K562 (cell line): ENCODE data around the gene SSR2. TPM values are rescaled to one million over a fixed set of nuclear protein-coding genes. Genes with fewer than 3 reads are reported as not detected.
A peak's percentile ranks its signal among the peaks of the same experiment; 100 is the strongest.

Experiments used
- E2F3 ChIP-seq: fragments of 250-450 bp; sonication (Bioruptor Pico); IDR thresholded peaks from 2 replicates; pipeline ENCODE4 v1.4.0; 2020; ENCODE audit warnings: mild to moderate bottlenecking
- FOXK1 ChIP-seq: sonication (generic); formaldehyde crosslinking; IDR thresholded peaks from 2 replicates; pipeline ENCODE4 v1.8.0; 2022; ENCODE audit warnings: missing genetic modification reagents, mild to moderate bottlenecking, borderline replicate concordance
- KLF1 ChIP-seq: fragments of 450-650 bp; IDR thresholded peaks from 2 replicates; pipeline ENCODE4 v1.6.1; 2016; ENCODE audit warnings: missing genetic modification characterization, missing compliant biosample characterization
- NFRKB ChIP-seq: fragments of 450-650 bp; IDR thresholded peaks from 2 replicates; pipeline ENCODE4 v1.6.1; 2016; ENCODE audit warnings: low read depth
- NR4A1 ChIP-seq, 2 experiments: fragments of 250-450 bp in 1 of 2; fragments of 450-650 bp in 1 of 2; sonication (Bioruptor Pico) in 1 of 2; IDR thresholded peaks; 2 replicates each; pipeline versions ENCODE4 v1.4.0 to v1.6.1; 2016 to 2020; ENCODE audit warnings: mild to moderate bottlenecking in 2 of 2, missing compliant biosample characterization in 1 of 2, missing genetic modification characterization in 1 of 2, moderate library complexity in 1 of 2
- STAT5A ChIP-seq: IDR thresholded peaks from 2 replicates; pipeline ENCODE4 v1.6.1; 2012; ENCODE audit warnings: low read length, inconsistent platforms, borderline replicate concordance
- TEAD1 ChIP-seq, 2 experiments: fragments of 450-650 bp in 1 of 2; sonication (generic) in 1 of 2; formaldehyde crosslinking; IDR thresholded peaks; 2 replicates each; pipeline versions ENCODE4 v1.4.0 to v1.8.0; 2020 to 2022; ENCODE audit warnings: mild to moderate bottlenecking in 2 of 2, missing genetic modification reagents in 1 of 2
- ZNF146 ChIP-seq: IDR thresholded peaks from one replicate; pipeline ENCODE4 v1.6.1; 2018; ENCODE audit warnings: missing compliant biosample characterization; ENCODE audit not compliant: unreplicated experiment
- ZNF197 ChIP-seq: fragments of 200-800 bp; sonication (Bioruptor generic); IDR thresholded peaks from 2 replicates; pipeline ENCODE4 v1.6.1; 2016; ENCODE audit warnings: low read depth, missing genetic modification characterization, missing compliant biosample characterization
- ZNF764 ChIP-seq: fragments of 250-450 bp; sonication (Bioruptor Pico); IDR thresholded peaks from 2 replicates; pipeline ENCODE4 v1.4.0; 2020; ENCODE audit warnings: low read depth, mild to moderate bottlenecking, moderate library complexity
- polyA plus RNA-seq, 8 experiments: library from polyadenylated mRNA; depleted of rRNA in 4 of 8; stranded (reverse) in 5 of 8; unstranded in 3 of 8; fragments of >200 nt; fragmentation: Nextera tagmentation in 2 of 8; fragmentation: Illumina TruSeq in 1 of 8; extraction: Ambion mirVana in 2 of 8; extraction: Trizol in 1 of 8; gene quantifications; 2 replicates each; pipeline versions ENCODE4 v1.2.1 to v1.2.3, GENCODE V29; 2011 to 2014; ENCODE audit warnings: inconsistent platforms in 1 of 8, missing spikeins in 1 of 8
- total RNA-seq, 7 experiments: library from RNA; depleted of rRNA in 6 of 7; stranded (reverse); fragments of >200 nt in 6 of 7; fragmentation: Illumina TruSeq in 2 of 7; extraction: Trizol in 2 of 7; gene quantifications; 2 replicates each; pipeline versions ENCODE4 v1.2.1 to v1.2.3, GENCODE V29; 2011 to 2021; ENCODE audit warnings: low replicate concordance in 1 of 7
- TF ChIP-seq, protein P1 (sequence below), 2 experiments: fragments of 450-650 bp in 1 of 2; sonication (generic) in 1 of 2; formaldehyde crosslinking in 1 of 2; IDR thresholded peaks; 2 replicates each; pipeline versions ENCODE4 v1.7.1 to v1.9.0; 2016 to 2022; ENCODE audit warnings: inconsistent platforms in 1 of 2, mild to moderate bottlenecking in 1 of 2, missing genetic modification reagents in 1 of 2
- TF ChIP-seq, protein P2 (sequence below): sonication (generic); formaldehyde crosslinking; IDR thresholded peaks from 2 replicates; pipeline ENCODE4 v1.8.0; 2022; ENCODE audit warnings: mild to moderate bottlenecking, missing genetic modification reagents, borderline replicate concordance
- TF ChIP-seq, protein P3 (sequence below): fragments of 450-650 bp; IDR thresholded peaks from 2 replicates; pipeline ENCODE4 v1.6.1; 2016; ENCODE audit warnings: antibody characterized with exemption

The SSR2 gene
- total and polyA plus RNA-seq, 9 of the 15 experiments (the other 6 are each of a cell fraction or from before 2014, with no cell fraction given), result 161 to 411 (median 240) TPM

DNA sequence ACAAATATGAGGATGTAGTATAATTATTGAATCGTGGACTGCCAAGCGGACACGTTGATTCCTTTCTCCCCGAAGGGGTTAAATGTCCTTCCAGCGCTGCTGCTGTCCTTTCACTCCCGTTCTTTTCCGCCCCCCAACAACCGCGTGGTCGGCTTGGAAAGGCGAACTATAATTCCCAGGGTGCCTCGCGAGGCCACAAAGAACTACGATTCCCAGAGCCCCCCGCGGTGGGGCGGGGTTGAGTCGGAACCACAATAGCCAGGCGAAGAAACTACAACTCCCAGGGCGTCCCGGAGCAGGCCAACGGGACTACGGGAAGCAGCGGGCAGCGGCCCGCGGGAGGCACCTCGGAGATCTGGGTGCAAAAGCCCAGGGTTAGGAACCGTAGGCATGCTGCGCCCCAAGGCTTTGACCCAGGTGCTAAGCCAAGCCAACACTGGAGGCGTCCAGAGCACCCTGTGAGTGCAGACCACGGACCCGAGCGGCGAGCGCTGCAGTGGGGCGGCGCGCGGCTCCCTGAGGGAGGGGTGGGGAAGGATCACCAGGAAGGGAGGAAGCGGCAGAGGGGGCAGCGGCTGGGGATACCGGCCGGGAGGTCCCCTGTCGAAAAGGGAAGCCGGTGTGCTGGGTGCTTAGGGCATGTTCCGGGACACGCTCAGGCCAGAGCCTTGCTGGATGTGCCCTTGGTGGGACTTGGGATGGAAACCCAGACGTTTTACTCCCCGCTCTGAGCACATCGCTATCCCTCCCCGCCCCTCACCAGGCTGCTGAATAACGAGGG, 33.9 kb upstream of the SSR2 start, which contains the start of gene LAMTOR2 (continued):
- TF ChIP-seq, protein P1, sequence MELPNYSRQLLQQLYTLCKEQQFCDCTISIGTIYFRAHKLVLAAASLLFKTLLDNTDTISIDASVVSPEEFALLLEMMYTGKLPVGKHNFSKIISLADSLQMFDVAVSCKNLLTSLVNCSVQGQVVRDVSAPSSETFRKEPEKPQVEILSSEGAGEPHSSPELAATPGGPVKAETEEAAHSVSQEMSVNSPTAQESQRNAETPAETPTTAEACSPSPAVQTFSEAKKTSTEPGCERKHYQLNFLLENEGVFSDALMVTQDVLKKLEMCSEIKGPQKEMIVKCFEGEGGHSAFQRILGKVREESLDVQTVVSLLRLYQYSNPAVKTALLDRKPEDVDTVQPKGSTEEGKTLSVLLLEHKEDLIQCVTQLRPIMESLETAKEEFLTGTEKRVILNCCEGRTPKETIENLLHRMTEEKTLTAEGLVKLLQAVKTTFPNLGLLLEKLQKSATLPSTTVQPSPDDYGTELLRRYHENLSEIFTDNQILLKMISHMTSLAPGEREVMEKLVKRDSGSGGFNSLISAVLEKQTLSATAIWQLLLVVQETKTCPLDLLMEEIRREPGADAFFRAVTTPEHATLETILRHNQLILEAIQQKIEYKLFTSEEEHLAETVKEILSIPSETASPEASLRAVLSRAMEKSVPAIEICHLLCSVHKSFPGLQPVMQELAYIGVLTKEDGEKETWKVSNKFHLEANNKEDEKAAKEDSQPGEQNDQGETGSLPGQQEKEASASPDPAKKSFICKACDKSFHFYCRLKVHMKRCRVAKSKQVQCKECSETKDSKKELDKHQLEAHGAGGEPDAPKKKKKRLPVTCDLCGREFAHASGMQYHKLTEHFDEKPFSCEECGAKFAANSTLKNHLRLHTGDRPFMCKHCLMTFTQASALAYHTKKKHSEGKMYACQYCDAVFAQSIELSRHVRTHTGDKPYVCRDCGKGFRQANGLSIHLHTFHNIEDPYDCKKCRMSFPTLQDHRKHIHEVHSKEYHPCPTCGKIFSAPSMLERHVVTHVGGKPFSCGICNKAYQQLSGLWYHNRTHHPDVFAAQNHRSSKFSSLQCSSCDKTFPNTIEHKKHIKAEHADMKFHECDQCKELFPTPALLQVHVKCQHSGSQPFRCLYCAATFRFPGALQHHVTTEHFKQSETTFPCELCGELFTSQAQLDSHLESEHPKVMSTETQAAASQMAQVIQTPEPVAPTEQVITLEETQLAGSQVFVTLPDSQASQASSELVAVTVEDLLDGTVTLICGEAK (IDR thresholded peaks at IDR 0.05), result peak; percentile 78
- TF ChIP-seq, protein P1 (CRISPR knock-in tag; IDR thresholded peaks at IDR 0.05), result no peak
- TF ChIP-seq TEAD1 (CRISPR knock-in tag; IDR thresholded peaks at IDR 0.05), result peak in 1 of 2 experiments; percentile 43; a peak in 2 of 4 replicates
- TF ChIP-seq NFRKB, result peak; percentile 54; the same call in 1 of the 2 replicates
- TF ChIP-seq FOXK1 (CRISPR knock-in tag), result peak; percentile 32; the same call in 1 of the 2 replicates
- TF ChIP-seq ZNF146, result no peak
- peak; percentile 87 for TF ChIP-seq ZNF197 (CRISPR knock-in tag)
- no peak for TF ChIP-seq E2F3 (CRISPR knock-in tag)
- TF ChIP-seq NR4A1 (CRISPR knock-in tag; IDR thresholded peaks at IDR 0.05), result no peak
- TF ChIP-seq NR4A1 (tag; IDR thresholded peaks at IDR 0.05), result peak; percentile 39; the same call in 1 of the 2 replicates
- TF ChIP-seq KLF1 (tag), result peak; percentile 71
- 0 out of 2 replicates have a peak, but pooled peaks have one; percentile 5 for TF ChIP-seq ZNF764 (CRISPR knock-in tag)
- TF ChIP-seq, protein P2, sequence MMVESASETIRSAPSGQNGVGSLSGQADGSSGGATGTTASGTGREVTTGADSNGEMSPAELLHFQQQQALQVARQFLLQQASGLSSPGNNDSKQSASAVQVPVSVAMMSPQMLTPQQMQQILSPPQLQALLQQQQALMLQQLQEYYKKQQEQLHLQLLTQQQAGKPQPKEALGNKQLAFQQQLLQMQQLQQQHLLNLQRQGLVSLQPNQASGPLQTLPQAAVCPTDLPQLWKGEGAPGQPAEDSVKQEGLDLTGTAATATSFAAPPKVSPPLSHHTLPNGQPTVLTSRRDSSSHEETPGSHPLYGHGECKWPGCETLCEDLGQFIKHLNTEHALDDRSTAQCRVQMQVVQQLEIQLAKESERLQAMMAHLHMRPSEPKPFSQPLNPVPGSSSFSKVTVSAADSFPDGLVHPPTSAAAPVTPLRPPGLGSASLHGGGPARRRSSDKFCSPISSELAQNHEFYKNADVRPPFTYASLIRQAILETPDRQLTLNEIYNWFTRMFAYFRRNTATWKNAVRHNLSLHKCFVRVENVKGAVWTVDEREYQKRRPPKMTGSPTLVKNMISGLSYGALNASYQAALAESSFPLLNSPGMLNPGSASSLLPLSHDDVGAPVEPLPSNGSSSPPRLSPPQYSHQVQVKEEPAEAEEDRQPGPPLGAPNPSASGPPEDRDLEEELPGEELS (CRISPR knock-in tag), result no peak
- no peak for TF ChIP-seq STAT5A
- TF ChIP-seq, protein P3, sequence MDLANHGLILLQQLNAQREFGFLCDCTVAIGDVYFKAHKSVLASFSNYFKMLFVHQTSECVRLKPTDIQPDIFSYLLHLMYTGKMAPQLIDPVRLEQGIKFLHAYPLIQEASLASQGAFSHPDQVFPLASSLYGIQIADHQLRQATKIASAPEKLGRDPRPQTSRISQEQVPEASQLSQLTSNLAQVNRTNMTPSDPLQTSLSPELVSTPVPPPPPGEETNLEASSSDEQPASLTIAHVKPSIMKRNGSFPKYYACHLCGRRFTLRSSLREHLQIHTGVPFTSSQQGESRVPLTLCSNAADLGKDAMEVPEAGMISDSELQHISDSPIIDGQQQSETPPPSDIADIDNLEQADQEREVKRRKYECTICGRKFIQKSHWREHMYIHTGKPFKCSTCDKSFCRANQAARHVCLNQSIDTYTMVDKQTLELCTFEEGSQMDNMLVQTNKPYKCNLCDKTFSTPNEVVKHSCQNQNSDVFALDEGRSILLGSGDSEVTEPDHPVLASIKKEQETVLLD, result 0 out of 2 replicates have a peak, but pooled peaks have one; percentile 3
